Inferior parietal cortex (tissue), 1 donor: ENCODE data around the gene USF1.
A peak's percentile ranks its signal among the peaks of the same experiment; 100 is the strongest.

Source experiments
- DNase-seq: peaks from one replicate; pipeline ENCODE4 v3.0.0-alpha.2; 2016; ENCODE audit errors: extremely low spot score

USF1 gene, protein sequence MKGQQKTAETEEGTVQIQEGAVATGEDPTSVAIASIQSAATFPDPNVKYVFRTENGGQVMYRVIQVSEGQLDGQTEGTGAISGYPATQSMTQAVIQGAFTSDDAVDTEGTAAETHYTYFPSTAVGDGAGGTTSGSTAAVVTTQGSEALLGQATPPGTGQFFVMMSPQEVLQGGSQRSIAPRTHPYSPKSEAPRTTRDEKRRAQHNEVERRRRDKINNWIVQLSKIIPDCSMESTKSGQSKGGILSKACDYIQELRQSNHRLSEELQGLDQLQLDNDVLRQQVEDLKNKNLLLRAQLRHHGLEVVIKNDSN

DNA sequence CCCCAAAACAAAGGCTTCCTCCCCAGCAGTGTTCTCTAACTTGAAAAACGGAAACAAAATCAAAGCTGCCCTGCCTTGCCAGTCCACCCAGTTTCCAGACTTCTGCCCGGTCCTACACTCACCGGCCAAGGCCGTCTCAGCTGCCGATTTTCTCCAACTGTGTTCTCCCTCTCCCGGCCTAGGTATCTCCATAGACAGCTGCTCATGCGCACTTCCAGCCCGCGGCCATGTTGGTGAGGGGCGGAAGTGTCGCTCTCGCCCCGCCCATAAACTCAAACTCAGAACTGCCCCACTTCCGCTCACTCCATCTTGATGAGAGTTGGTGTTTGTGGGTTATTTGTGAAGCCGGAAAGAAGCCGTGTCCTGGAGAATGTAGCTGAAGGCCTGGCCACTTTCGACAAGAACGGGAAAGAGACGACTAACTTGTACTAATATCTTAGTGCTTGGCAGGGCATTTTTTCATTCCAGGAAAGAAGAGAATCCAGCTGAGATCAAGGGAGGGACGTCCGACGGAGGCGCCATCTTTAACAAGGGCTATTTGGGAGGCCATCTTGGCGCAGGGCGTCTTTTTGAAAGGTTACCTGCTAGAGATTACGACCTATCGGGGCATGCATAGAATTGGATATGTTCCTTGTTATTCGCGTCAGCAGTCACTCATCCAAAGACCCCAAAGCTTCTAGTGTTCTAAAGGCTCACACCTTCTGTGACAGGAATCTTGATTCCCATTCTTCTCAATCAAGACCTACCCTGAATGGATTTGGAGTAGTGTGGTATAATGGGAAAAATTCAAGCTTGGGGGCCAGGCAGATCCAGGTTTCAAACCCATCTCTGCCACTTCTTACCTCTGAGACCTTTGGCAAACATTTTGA, at the start of gene USF1:
TSS of gene USF1 (minus strand) at position 242 of the 869 bp plus-strand sequence. CDS start 2,702 bp downstream, outside the sequence.
- DNase-seq, result peak; percentile 98

DNA sequence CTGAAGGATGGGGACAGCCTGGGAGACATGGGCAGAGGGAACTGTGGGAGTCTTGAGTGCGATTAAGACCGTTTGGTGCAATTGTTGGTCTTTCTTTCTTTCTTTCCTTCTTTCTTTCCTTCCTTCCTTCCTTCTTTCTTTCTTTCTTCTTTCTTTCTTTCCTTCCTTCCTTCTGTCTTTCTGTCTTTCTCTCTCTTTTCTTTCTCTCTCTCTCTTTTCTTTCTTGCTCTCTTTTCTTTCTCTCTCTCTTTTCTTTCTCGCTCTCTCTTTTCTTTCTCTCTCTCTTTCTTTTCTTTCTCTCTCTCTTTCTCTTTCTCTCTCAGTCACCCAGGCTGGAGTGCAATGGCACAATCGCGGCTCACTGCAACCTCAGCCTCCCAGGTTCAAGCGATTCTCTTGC, 49.5 kb upstream of the USF1 start:
- DNase-seq, result no peak

DNA sequence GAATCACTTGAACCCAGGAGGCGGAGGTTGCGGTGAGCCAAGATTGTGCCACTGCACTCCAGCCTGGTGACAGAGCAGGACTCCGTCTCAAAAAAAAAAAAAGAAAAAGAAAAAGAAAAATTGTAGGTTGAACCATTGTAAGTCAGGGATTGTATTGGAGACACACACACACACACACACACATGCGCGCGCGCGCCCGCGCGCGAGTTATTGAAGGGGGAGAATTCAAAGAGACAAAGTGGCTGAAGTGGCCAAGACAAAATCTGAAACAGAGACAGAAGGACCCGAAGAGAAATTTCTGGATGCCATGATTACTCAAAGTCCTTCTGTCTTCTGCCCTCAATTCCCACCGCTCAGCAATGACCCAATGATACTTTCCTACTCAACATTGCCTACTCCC, 48.7 kb upstream of the USF1 start:
- DNase-seq, result no peak

DNA sequence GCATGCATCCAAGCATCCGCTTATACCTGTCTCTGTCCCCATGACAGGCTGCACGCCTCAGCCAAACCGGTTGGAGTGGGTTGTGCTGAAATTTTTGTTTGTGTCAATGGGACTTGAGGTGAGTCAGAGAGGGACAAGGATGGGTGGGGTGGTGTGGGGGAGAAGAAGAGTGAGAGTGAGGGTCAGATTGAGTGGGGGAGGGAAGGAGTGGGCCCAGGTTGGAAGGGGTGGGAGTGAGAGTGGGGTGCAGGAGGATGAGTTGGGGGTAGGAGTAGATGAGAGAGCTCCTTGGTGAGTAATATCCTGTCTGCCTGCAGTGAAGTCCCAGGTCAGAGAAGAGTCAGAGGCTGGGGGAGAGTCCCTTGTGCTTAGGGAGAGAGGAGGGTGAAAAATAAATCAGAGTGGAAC, 46.8 kb upstream of the USF1 start:
- DNase-seq, result no peak

DNA sequence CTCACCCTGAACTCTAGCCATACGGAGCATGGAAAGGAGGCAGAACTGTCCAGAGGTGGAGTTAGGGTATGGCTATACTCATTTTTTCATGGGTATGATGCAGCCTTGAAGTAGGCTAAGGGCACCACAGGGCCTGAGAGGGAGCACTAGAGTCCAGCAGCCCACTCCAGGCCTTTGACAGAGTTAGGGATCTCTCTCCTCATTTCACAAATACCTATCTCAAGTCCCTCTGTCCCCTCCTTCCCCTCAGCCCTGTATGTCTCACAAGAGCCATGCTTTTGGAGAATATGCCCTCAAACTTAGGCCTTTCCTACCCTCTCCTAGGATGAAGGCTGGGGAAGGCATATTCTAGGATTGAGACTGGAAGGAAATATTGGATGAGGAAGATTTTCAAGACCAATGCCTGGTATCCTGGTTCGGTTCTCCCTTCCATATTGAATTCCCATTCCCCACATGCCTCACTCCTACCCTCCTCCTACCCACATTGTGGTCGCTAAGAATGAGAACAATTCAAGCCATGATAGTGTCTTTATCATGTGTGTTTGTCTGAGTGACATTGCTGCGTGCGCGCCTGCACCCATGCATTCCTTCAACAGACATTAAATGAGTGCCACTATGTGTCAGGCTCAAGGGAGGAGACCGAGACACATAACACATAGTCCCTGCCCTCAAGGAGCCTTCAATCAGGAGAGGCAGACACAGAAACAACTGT, 46.2 kb upstream of the USF1 start:
- DNase-seq, result no peak

DNA sequence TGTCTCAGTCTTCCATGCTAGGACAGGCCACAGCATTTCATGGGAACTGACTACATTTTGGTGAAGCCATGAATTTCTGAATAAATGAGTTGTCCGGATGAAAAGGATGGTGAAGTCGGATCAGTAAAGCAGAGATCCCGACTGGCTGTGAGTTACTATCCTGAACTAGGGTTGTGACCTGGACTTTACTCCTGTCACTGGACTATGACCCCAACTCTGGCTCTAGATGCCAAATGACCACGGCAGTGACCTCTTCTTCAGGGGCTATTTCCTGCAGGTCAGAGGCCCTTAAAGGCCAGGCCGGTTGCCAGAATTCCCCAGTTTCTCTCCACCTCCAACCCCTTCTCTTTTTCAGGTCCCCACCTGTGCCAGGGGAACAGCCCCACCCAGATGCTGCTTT, 45.3 kb upstream of the USF1 start:
- DNase-seq, result no peak

DNA sequence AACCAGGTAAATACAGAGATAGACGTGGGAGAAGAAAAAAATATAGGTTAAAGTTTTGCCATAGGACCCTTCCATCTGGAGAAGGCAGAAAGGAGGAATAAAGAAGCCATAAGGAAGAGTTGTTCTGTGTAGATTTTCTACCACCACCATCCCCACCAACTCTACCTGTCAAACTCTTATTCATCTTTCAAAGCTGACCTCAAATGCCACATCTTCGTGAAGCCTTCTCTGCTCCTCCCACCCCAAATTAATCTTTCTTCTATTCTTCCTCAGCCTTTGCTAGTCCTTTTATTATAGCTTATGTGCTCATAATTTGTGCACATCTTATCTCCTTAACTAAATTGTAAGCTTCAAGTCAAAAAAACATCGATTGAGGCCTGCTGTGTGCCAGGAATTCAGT, 44.8 kb upstream of the USF1 start:
- DNase-seq, result no peak

DNA sequence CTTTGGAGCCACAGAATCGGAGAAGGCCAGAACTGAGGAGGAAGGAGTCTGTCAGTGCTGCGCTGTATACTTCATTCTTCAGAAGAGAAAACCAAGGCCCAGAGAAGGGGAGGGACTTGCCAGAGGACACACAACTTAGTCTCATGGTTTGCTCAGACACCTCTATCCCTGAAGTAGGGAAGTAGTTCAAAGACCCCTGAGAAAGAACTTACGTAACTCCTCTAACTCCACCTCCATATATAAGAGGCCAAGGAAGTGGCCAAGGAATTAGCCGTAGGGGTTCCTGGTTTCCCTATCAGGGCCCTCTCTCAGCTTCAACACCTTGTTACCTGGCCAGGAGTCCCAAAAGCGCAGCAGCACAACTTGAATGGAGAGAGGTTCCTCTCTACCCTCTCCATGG, 44.2 kb upstream of the USF1 start:
- no peak for DNase-seq

DNA sequence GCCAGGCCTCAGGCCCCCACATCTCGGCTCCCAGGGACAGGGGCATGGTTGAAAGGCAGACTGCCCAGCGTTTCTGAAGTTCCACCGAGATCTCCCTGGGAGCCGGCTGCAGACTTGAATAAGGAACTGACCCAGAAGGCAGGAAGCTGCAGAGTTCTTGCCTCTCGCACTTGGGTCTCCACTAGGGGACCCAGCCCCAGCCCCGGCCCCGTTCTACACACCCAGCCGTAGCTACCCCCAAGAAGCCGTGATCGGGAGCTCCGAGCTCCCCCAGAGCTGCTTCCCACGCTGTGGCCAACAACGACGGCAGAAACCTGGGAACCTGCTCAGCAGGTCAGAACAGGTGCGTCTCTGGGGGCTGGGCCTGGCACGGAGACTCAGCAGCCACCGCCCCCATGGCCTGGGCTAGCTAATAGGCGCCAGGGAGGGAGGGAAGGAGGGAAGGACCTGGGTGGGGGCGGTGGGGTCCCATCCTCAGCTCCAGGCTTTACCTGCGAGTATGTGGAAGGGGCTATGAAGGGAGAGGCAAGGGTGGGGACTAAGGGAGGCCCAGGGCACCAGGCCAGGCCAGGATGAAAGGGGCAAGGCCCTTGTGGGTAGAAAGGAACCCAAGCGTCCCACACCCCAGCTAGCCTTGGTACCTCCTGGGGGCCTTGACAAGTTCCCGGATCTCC, 43.6 kb upstream of the USF1 start, which contains the start of gene NECTIN4:
TSS of gene NECTIN4 (minus strand) at position 308 of the 674 bp plus-strand sequence. CDS start at position 46, 262 bp downstream.
- no peak for DNase-seq

DNA sequence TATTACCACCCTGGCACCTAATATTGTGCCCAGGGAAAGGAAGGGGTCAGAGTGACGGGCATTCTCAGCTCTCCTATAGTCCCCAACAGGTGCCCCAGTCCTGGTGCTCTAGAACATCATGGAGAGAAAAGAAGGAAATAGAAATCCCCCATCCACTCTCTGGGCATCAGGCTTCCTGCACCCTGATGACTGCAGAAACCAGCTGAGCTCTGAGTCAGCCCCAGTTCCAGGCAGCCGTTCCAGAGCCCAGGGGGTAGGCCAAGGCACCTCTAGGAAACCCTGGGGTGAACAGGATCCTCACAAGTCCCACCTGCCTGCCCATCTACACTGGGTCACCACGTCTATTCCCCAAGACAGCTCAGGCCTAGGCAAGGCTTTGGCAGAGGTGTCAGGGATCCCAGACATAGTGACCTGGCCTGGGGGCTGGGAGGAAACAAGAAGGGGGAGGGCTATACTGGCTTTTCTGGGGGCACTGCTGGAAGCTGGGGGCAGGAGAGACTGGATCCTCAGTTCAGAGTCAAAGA, 42.9 kb upstream of the USF1 start:
- DNase-seq, result no peak

DNA sequence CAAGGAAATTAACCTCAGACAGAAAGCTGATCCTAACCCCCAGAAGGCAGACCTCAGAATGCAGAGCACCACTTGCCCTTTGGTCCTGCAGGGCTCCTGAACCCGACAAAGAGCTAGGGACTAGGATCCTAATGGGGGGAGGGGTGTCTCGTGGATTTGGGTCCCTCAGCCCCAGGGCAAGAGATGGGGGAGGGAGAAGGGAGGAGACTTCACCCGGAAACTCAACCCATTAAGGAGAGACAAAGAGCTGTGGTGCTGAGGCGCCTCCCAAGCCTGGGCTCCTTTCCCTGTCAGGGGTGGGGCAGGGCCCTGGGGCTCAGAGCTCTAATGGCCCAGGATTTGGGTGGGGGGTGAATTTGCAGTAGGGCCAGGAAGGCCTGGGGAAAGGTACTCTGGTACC, 40.7 kb upstream of the USF1 start:
- no peak for DNase-seq

DNA sequence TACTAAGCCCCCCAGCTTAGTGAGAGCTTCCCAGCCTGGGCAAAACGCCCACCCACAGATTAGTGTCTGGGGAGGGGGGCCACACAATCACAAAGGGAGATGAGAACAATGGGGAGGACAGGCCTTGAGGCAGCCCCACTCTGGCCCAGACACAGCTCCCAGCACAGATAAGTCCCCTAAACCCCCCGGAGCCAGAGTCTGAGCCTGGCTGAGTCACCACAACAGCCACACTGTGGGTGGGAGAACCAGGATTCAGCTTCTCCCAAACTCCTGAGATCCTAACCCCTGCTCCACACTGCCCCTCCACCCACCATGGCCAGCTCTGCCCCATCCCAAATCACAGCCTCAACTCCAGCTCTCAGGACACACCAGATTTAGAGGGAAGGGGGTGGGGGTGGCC, 39.4 kb upstream of the USF1 start:
- DNase-seq, result no peak

DNA sequence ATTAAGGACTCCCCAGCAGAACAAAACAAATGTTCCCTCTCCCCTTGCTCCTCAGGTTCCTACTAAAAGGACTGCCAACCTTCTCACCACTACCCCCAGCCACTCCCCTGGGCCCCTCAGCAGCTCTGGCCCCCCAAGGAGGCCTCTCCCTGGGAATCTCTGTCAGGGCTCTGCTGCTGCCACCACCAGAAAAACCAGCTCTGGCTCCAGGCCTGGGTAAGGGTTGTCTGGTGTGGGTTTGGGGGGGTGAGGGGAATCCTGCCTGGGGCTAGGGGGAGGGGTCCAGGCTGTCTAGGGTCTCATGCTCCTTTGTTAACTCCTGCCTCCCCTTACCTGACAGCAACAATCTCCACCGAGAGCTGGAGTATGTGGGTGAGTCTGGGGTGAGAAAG, 38.8 kb upstream of the USF1 start:
- DNase-seq, result no peak

DNA sequence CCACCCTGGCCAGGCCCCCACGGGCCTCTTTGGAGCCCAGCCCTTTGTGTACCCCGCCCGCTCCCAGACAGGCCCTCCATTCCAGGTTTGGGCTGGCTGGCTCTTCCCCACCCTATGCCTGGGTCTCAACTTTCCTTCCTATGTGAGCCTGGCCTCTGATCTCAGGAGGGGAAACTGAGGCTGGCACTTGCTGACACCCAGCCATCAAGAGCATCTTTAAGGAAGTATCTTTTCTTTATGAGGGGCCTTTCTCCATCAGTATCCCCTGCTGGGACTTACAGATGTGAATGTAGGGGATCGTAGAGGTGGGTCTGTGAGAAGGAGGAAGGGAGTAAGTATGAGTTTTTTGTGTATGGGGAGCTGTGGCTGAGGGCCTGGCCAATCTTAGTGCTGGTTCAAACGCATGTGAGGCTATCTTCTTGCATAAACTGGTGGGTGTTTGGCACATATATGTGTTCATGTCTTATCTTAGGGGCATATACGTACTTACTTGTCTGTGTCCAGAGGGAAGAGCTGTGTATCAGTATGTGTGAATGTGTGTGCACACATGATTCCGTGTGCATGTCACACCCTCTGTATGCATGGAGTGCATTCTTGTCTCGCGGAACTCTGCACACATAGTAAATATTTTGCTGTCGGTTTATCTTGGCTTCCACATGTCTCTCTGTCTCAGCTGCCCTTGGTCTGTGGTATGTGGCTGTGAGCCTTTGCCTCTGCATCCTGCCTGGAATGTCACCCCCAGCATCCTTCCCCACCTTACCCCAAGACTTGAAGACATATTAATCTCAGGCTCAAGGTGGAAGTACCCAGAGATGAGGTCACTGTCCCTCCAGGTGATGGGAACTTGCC, 38.2 kb upstream of the USF1 start:
- DNase-seq, result no peak

DNA sequence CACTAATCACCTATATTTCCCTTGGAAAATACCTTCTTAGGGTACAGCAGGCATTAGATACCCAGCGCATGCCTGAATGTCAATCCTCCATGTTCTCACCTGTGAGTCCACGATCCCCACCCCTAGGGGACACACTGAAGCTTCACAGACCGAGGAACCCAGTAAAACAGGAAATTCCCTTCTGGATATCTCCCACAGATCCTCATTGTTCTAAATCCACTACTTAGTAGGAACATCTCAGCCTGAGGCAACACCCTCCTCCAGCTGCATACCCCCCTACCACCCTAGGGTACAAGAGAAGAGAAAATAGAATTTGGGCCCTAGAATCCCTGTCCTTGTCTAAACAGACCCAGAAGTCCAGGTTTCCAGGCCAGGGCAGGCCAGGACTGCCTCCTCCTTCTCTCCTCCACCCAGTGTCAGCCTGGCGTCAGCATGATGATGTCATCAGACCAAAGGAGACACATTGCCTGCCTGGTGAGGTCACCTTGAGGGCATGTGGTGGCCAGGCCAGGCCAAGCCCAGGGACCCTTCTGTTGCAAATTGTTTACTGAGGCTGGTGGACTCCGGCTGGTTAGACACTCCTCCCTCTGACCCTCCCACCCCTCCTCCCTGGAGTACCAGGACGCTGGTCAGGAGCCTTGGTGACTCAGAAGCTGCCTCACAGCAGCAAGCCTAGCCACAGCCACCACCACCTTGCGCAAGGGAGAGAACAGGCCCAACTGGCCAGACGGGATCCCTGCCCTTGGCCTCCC, 37.4 kb upstream of the USF1 start:
- DNase-seq, result no peak

DNA sequence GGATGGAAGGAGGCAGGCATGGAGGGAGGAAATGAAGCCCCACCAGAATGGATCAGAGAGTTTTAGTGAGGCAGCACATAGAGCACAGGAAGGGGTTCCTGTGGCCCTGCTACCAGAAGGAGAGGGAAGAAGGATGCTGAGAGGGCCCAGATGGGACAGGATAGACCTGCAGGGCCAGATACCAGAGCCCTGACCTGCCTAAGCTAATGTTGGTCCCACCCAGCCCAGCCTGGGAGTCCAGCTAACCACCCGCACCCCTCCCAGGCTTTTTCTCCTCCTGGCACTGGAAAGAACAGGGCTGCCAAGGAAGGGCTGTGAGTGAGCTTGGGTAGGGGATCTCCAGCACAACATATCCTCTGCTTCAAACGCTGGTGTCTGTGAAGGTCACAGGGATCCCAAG, 36.7 kb upstream of the USF1 start:
- no peak for DNase-seq

DNA sequence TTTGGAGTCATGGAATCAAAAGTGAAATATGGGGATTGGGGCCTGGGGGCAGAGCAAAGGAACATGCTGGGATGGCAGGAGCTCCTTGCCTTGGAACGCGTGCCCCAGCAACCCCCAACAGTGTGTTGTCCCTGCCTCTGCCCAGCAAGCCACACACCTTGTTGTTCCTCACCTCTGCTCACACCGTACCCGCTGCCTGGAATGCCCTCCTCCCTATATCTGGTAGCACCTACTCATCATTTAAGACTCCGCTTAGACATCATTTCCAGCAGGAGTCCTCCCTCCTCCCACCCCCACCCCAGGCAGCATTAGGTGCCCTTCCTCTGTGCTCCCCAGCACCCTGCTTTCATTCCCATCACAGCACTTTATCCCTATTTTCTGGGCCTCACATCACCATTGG, 35.7 kb upstream of the USF1 start:
- no peak for DNase-seq

DNA sequence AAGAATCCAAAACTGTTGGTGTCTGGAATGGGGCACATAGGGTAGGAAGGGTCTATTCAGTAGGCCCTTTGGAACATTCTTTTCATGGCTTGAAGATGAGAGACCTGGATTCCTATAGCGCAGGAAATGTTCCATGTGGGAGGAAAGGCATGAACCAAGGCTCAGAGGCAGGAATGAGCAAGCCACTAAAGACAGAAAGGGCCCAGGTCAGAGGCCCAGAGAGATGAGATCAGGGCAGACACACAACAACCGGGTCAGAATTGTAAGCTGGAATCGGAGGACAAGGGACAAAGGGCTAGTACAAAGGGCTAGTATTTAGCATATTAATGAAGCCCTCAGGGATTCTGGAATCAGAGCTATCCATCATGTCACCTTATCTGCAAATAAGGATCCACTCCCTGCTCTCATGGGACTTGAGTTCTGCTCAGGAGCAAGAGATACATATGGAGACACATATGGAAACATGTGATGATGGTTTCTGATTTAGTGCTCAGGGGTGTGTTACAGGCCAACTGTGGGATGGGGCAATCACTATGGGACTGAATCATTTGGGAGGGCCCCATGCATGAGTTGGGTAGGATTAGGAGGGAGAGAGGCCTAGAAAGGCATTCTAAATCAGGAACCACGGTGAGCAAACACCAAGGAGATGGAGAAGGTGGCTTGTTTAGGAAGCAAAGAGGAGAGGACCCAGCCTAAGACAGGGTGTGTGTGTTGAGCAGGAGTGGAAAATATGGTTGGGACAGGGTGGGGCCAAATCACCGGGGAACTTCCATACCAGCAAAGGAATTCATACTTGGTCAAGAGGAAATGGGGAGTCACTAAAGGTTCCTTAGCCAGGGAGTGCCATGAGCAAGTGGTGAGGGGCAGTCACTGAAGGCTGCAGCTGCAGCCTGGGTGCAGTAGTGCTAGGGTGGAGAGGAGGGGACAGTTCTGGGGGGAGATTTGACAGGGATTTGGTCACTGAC, 34.9 kb upstream of the USF1 start:
- no peak for DNase-seq
